ENCODE measurements around the gene SERP1.
"Not testable (repeated sequence)": the region's sequence is repeated elsewhere in the genome, so short reads cannot be mapped to it uniquely, and the experiment has no call there.

The SERP1 gene

DNA sequence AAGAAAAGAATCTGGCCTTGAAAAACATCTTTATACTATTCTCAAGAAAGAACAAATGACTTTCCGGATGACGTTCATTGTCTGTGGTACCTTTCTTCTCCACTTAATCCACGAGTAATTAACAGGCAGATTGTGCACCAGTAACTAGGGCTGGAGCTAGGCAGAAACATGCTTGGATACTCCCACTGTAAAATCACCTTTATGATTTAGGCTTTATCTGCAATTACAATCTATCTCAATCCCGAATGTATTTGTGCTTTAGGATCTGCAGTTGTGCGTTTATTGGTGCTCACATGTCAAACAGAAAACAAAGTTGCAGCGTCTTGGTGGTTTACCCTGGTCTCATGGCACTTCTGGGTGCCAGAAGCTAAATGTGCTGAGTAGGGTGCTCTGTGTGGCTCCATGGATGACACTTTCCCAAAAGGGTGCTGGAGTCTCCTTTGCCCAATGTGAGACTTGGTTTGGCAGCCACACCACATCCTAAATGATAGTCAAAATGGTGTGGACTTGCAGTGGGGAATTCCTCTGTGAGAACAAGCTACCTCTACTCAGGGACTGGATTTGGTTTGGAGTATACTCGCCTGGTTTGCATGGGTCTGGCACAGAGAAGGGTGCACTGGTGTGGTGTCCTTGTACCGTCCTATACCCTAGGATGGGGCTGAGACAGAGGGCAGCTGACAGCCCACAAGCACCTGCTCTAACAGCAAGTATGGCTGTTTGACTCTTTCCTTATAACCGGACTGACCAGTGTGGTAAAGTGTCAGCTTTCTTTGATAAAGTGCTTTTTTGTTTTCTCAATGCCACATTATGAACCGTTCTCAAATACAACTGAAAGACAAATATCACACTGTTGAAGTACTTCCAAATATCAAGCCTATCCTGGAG is 7.7 kb downstream of the SERP1 start:
- DNase-seq, result no peak

DNA sequence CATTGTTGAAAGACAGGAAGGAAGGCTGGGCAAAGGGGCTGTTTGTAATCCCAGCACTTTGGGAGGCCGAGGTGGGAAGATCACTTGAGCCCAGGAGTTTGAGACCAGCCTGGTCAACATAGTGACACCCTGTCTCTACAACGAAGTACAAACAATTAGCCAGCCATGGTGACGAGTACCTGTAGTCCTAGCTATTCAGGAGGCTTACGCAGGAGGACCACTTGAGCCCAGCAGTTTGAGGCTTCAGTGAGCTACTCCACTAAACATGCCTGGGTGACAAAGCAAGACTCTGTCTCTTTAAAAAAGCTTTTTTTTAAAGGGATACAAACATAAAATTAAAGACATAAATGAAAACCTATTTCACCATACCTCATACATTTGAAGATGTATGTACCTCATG is 11.1 kb downstream of the SERP1 start:
- DNase-seq, result no peak

- DNase-seq, result no peak
Measured at GRCh38 chr3:150531775-150532174, 14.5 kb downstream of the SERP1 start.

DNA sequence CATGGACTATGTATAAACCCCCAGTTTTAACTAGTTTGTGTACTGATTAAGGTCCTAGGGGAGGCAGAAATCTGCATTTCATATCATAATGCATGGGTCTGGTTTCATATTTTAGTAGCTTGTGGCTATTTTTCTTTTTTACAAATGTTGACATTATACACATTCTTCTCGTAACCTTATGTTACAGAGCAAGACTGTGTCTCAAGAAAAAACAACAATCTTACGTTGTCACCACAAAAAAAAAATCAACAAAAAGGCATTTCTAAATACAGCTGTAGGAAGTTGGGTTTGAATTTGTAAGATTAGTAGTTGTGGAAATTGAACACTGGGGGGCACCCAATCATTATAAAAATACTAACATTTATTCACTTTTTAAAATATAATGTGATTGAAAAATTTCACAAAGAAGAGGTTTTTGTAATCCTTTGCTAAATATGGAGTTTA is 17.9 kb downstream of the SERP1 start:
- DNase-seq, result peak; percentile 41 to 75

GRCh38 chr3:150527464-150528255 is 18.6 kb downstream of the SERP1 start:
- no peak for DNase-seq

DNA sequence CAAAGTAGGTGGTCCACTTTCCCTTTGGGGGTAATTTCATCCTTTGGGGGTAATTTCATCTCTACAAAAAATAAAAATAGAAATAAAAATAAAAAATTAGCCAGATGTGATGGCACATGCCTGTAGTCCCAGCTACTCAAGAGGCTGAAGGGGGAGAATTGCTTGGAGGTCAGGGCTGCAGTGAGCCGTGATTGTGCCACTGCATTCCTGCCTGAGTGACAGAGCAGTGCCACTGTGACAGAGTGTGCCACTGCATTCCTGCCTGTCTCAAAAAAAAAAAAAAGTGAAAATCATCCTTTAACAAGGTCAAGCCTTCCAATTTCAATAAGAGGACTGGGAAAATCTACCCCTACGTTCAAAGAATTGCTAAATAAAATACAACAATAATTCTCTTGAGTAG is 22.8 kb downstream of the SERP1 start:
- DNase-seq, result no peak

DNA sequence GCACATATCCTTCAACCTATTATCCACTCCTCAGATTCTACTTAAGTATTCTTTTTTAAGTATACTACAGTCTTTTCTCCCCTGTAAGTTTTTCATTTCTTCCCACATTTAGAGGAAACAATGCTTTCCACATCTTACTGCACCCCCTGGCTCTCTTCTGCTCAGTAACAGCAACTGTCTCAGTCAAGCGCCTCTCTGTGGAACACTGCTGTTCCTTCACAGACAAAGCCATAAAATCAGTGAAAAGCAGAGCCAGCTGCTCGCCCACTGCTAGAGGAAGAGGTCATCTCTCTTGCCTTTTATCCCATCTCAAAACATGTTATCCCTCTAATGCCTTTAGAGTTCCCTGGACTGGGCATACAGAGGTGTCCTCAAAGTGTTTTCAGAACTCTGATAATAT is 24.8 kb downstream of the SERP1 start:
- DNase-seq, result no peak

DNA sequence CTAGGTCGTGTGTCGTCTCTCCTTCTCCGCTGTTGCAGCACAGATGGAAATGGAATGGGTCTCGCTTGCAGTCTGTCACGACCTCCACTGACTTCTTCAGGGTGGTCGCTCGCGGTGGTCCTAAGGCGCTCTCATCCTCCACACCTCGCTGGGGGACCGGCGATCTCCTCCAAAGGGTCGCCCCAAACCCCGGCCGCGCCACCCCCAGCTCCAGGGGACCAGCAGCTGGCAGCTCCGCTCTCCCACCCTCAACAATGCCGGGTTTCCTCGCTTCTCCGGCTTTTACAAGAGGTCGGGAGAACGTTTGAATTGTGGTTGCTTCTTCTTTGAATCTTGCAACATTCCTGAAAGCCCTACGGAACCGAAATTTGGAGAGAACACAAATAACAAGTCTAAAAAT is 25.9 kb downstream of the SERP1 start:
- DNase-seq, result no peak

DNA sequence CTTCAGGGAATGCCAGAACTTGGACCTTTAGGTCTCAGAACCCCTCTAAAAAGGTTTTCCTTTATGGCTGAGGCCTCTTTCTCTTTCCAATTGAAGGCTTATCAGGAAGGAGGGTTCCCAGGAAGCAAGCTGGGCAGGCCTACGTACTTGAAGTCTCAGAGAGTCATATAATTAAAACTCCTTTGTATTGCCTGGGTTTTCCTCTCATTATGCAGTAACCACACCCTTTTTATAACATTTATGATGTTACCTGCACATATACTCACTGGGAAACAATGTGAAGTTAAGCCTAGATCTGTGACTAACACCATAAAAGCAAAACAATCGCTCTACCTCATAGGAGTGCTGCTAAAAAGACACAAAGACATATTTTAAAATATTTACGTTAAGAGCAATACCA is 27.3 kb downstream of the SERP1 start:
- DNase-seq, result no peak

GRCh38 chr3:150515210-150515609 is 31.1 kb downstream of the SERP1 start:
- no peak for DNase-seq

DNA sequence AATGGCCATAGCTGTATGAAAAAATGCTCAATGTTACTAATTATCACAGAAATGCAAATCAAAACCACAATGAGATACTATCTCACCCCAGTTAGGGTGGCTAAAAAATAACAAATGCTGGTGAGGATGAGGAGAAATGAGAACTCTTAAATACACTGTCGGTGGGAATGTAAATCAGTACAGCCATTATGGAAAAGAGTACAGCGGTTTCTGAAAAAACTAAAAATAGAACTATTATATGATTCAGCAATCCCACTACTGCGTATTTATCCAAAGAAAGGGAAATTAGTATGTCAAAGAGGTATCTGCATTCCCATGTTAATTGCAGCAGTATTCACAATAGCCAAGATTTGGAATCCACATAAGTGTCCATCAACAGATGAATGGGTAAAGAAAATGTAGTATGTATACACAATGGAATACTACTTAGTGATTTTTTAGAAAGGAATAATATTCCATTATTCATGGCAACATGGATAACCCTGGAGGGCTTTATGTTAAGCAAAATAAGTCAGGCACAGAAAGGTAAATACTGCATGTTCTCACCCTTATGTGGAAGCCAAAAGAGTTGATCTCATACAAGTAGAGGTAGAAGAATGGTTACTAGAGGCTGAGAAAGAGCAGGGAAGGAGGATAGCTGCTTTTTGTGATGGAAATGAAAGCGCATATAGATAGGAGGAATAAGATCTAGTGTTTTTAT is 35.0 kb downstream of the SERP1 start:
- no peak for DNase-seq

- DNase-seq, result no peak
Measured at GRCh38 chr3:150509780-150510179, 36.5 kb downstream of the SERP1 start.

GRCh38 chr3:150508401-150508800 is 37.9 kb downstream of the SERP1 start:
- DNase-seq, result no peak

DNA sequence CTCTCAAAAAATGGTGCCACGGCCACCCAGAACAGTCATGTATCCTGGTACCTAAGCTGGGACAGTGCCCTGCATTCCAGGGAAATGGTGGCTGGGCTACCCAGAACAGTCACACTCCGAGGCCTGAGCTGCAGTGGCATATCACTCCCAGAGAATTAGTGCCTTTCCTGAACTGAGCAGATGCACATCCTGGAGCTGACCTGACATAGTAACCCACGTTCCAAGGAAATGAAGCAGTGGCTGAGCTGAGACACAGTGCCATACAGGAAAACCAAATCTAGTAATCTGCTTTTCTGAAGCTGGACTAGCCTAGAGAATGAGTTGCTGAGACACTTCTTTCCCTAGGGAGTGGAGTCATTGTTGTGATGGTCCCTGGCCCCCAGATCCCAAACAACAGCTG is 41.8 kb downstream of the SERP1 start:
- DNase-seq, result no peak

DNA sequence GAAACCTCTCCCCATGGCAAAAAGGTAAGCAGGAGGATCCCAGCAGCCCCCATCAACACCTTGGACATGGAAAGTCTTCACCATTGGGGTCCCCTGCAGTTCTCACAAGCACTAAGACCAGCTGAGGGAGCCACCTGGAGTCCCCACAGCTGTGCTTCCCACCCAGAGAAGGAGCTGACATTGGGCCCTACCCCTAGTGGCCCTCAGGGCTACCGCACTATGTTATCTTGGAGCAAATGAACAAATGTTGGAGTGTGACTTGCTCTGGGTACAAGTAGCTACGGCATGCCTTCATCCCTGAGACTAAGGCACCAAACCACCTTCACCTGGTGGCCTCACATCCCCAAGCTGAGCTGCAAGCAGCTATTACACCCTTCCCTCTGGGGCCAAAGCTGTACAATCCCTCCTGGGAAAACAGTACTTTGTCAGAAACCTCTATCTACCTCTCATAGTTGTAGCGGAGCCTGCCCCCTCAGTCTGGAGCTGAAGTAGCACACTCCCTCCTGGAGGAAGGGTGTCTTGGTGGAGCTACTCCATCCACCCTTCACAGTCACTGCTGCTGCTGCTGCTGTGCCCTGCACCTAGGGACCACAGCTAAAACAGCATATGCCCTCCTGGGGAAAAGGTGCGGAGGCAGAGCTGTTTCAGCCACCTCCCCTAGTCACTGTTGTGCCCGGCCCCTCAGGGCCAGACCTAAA is 42.7 kb downstream of the SERP1 start:
- no peak for DNase-seq

- not testable (repeated sequence) for DNase-seq
Measured at GRCh38 chr3:150500960-150501359, 45.3 kb downstream of the SERP1 start.

GRCh38 chr3:150497956-150498355 is 48.3 kb downstream of the SERP1 start:
- no peak for DNase-seq

- DNase-seq, result peak; percentile 61 to 74
Measured at GRCh38 chr3:150495563-150496168, 50.6 kb downstream of the SERP1 start.

- DNase-seq, result peak; percentile 24 to 31
Measured at GRCh38 chr3:150495149-150495548, 51.1 kb downstream of the SERP1 start.

DNA sequence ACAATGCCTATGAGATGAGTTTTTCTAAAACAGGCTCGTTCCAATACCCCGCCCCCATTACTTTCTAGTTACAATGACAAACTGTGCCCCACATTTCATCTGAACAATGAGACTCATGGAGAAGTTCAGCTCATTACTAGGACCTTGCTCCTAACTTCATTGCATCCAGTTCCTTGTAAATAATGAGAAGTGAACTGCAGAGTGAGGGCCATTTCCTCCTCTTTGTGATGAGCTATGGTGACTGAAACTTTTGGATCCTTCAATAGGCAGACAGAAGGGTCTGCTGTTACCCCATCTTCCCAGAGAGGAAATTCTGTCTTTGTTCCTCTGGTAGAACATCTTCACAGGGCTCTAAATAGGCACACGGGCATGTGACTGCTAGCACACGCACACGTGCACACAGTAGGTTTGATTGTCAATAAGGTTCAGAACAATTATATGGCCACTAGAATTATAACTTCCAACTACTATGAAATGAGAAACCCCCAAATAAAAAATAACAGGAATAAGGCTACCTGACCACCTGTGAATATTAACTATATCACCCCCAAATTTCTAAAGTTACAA is 51.8 kb downstream of the SERP1 start:
- DNase-seq, result no peak

All from Kasumi-1 (cell line).